ENCODE results near the gene MED25.
"Not testable (repeated sequence)": the region's sequence is repeated elsewhere in the genome, so short reads cannot be mapped to it uniquely, and the experiment has no call there.

The MED25 gene

DNA sequence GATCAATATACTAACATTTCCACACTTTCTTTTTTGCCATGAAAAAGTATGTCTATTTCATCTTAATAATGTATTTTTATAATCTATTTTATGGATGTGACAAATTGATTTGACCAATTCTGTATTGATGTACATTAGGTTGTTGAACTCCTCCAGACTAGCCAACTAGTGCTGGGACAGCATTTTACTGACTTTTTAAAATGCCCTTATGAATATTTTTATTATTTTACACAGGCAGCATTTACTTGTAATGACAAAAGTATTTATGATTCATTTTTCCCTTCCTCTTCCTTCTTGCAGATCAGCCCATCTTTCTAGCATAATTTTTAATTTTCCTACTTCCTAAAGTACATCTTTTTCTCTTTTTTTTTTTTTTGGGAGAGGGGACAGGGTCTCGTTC lies 4.1 kb upstream of the MED25 start:
- in situ Hi-C loops (cut with HindIII; ENCODE audit: low sequenced_read_pairs), result no loop called here

DNA sequence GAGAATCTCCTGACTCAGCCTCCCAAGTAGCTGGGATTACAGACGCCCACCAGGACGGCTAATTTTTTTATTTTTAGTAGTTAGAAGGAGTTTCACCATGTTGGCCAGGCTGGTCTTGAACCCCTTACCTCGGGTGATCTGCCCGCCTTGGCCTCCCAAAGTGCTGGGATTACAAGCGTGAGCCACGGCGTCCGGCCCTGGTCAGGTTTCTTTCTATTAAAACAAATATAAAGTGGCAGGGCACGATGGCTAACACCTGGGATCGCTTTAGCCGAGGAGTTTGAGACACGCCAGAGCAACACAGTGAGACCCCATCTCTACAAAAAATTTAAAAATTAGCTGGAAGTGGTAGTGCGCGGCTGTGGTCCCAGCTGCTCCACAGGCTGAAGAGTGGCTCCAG lies 1.5 kb upstream of the MED25 start:
- in situ Hi-C loops (cut with HindIII; ENCODE audit: low sequenced_read_pairs), result no loop called here

- in situ Hi-C loops (cut with HindIII; ENCODE audit: low sequenced_read_pairs), result no loop called here
Measured at GRCh38 chr19:49818649-49819370, 721 bp downstream of the MED25 start.

DNA sequence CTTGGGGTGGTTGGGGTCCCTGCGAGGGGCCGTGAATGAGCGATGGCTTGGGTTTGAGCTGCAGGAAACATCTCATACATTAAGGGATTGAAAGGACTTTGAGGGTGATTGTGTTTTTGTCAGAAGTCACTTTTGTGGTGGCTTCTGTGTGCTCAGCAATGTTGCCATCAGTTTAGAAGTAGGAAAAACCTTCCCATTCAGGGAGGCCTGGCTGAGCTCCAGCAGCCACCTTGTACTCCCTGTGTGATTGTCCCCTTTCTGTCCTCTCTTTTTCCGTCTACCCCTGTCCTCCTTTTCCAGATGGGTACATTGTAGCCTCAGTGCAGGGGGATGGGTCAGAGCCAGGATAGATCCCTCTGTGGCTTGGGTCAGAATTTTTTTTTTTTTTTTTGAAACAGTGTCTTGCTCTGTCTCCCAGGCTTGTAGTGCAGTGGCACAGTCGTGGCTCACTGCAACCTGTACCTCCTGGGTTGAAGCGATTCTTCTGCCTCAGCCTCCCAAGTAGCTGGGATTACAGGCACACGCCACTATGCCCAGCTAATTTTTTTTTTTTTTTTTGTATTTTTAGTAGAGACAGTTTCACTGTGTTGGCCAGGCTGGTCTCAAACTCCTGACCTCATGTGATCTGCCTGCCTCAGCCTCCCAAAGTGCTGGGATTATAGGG lies 1.5 kb downstream of the MED25 start:
- in situ Hi-C loops (cut with HindIII; ENCODE audit: low sequenced_read_pairs), result not testable (repeated sequence)

DNA sequence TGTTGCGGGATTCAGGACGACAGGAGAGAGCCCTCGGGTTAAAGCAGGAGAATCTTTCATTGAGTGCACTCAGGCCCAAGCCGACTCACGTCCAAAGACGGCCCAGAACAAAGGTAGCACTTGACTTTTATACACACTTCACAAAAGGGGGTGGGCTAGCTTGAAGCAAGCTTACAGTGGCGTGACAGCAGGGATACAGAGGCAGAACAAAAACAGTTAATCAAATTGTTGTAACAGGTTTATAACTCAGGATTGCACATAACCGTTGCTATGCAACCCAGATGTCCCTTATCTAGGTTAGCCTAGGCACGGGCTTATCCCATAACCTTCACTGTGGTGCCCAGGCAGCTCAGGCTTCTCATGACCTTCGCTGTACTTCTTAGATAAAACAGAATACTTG lies 2.0 kb downstream of the MED25 start:
- in situ Hi-C loops (cut with HindIII; ENCODE audit: low sequenced_read_pairs), result no loop called here

GRCh38 chr19:49823472-49823871 lies 5.4 kb downstream of the MED25 start:
- in situ Hi-C loops (cut with HindIII; ENCODE audit: low sequenced_read_pairs), result no loop called here

DNA sequence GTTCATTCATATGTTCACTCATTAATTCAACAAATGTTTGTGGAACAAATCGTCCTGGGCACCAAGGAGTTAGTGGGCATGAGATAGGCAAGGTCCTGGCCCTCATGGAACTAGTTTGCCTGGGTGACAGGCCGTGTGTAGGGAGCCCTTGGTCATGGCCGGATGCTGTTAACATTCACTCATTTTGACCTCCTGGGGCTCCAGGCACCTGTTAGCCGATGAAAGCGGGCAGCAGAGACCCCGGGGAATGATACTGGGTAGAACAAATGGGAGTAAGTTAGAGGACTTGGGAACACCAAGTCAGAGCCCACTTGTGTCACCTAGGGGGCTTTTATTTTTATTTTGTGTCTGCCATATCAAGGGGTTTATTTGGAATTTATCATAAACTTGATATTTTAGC lies 6.6 kb downstream of the MED25 start:
- in situ Hi-C loops (cut with HindIII; ENCODE audit: low sequenced_read_pairs), result no loop called here

- in situ Hi-C loops (cut with HindIII; ENCODE audit: low sequenced_read_pairs), result no loop called here
Measured at GRCh38 chr19:49827034-49827433, 8.9 kb downstream of the MED25 start.

GRCh38 chr19:49829200-49829599 lies 11.1 kb downstream of the MED25 start:
- in situ Hi-C loops (cut with HindIII; ENCODE audit: low sequenced_read_pairs), result no loop called here

DNA sequence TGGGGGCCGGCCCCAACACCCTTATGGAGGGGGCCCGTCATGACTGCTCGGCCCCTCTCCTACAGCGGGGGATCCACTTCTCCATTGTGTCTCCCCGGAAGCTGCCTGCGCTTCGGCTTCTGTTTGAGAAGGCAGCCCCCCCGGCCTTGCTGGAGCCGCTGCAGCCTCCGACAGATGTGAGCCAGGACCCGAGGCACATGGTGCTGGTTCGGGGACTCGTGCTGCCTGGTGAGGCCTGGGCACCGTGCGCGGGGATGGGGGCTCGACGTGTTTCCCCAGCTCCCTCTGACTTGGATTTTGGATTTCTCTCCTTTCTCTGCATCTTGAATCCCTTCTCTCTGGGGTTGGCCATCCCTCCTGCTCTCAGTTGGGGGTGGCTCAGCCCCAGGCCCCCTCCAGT lies 11.6 kb downstream of the MED25 start:
- in situ Hi-C loops (cut with HindIII; ENCODE audit: low sequenced_read_pairs), result no loop called here

GRCh38 chr19:49830766-49831165 lies 12.7 kb downstream of the MED25 start:
- in situ Hi-C loops (cut with HindIII; ENCODE audit: low sequenced_read_pairs), result no loop called here

DNA sequence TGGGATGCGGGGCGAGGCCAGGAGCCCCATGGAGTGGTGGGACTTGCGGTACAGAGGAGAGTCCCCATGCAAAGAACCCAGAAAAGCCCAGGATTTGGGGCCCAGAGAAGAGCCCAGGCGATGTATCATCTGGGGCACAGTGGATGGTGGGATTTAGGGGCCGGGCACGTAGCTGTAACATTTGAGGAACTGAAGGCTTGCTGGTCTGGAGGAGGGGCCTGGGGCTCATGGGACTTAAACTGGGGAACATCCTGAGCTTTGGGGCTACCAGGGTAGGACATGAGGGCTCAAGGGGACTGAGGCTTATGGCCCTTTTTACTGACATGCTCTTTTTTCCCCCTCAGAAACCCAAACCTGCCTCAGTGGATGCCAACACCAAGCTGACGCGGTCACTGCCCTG lies 13.5 kb downstream of the MED25 start:
- in situ Hi-C loops (cut with HindIII; ENCODE audit: low sequenced_read_pairs), result no loop called here

DNA sequence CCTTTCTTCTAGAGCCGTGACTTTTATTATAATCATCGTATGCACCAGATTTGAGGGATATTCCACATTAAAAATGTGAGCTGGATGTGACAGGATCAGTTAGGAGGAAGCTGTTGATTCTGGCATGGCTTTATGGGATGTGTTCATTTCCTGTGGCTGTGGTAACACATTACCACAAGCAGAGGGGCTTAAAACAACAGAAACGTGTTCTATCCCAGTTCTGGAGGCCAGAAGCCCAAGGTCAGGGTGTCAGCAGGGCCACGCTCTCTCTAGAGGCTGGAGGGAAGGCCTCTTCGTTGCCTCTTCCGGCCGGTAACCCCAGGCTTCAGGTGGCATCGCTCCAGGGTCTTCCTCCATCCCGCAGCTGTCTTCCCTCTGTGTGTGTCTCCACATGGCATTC lies 14.5 kb downstream of the MED25 start:
- in situ Hi-C loops (cut with HindIII; ENCODE audit: low sequenced_read_pairs), result no loop called here

GRCh38 chr19:49833599-49833998 lies 15.5 kb downstream of the MED25 start:
- in situ Hi-C loops (cut with HindIII; ENCODE audit: low sequenced_read_pairs), result no loop called here

DNA sequence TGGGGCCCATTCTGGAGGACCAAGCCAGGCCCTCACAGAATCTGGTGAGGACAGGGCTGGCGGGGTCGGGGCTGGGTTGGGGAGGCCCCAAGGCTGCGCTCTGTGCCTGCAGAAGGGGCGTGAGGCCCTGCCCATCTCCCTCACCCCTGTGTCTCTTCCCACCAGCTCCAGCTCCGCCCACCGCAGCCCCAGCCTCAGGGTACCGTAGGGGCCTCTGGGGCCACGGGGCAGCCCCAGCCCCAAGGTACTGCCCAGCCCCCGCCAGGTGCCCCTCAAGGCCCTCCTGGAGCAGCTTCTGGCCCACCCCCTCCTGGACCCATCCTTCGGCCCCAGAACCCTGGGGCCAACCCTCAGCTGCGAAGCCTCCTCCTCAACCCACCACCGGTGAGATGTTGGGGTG lies 17.5 kb downstream of the MED25 start:
- in situ Hi-C loops (cut with HindIII; ENCODE audit: low sequenced_read_pairs), result no loop called here

GRCh38 chr19:49836176-49837008 lies 18.3 kb downstream of the MED25 start:
- in situ Hi-C loops (cut with HindIII; ENCODE audit: low sequenced_read_pairs), result no loop called here

DNA sequence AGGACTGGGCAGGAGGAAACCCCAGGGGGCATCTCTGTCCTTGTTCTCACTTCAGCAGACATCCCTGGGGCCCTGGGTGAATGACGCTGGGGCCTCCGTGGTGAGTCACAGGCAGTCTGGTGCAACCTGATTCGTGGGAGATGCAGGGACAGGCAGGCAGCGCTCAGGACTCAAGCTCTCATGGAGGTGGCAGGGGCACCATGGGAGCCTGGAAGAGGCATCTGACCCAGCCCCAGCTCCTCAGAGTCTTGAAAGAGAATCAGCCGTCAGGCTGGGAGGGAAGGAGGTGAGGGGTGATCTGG lies 18.9 kb downstream of the MED25 start:
- in situ Hi-C loops (cut with HindIII; ENCODE audit: low sequenced_read_pairs), result no loop called here

GRCh38 chr19:49837425-49837824 lies 19.3 kb downstream of the MED25 start:
- in situ Hi-C loops (cut with HindIII; ENCODE audit: low sequenced_read_pairs), result no loop called here

DNA sequence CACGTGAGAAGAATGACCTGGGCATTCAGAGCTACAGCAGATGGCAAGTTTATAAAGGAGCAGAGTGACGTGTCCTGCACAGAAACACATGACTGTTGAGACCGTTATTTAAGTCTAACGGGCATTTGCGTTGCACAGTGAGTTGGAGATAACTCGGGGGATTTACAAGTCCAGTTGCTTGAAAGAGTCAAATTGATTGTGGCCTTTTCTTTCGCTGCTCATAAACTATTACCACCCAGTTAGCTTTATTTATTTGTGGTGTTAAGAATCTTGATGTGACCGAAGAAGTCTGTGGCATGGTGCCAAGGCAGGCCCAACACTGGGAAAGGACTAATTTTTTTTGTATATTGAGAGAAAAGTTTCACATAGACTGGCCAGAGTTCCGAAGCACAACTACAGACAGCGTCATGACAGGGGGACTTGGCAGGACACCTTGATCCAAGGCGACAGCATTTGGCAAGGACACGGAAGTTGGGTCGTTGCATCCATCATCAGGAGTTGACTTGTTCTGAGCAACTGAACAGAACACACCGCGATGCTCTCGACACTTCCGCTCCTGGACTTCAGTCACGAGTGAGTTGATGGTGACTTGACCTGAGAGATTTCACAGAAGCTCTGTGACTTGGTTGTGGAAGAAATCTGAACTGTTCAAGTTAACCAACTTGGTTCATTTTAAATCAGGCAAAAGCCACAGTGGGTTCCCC lies 20.9 kb downstream of the MED25 start:
- in situ Hi-C loops (cut with HindIII; ENCODE audit: low sequenced_read_pairs), result no loop called here

DNA sequence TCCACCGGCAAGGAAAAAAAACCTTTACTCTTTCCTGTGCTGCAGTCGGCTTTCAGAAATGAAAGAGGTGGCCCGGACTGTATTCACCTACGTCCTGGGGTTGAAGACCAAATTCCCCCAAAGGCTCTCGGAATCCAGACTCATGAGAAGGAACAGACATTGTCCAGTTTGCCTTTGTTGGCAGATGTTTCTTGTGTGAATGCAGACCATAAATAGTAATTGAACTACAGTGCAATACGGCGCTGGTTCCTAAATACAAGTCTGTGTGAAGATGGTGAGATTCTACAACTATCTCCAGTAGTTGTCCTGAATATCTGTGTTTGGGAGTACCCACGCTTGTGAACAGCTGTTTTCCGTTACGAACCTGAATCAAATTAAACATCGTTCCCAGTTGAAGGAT lies 21.6 kb downstream of the MED25 start:
- in situ Hi-C loops (cut with HindIII; ENCODE audit: low sequenced_read_pairs), result no loop called here

DNA sequence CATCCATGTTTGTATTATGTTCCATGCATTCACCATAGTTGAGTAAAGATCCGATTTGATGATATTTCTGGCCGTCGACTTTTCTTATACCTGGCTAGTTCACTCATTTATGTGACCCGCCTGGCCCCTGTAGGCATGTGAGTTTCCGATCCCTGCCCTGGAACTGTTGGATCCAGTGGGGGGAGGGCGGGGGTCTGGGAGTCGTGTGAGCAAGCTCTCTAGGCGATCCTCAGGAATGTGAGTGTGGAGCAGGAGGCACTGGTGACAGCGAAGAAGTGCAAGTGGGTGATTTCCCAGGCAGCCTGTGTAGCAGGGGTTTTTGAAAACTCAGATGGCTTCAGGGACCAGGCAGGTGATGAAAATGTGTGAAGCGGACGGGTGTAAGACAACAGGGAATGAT lies 22.2 kb downstream of the MED25 start:
- in situ Hi-C loops (cut with HindIII; ENCODE audit: low sequenced_read_pairs), result no loop called here
